Stimulated activated CD4-positive, alpha-beta T cell treated with anti-CD3 and anti-CD28 coated beads, Interleukin-1b, Interleukin-23, amount 100 ng/mL, for 4 hours (primary cell): ENCODE data around the gene RPS23.

Source experiments
- DNase-seq, 2 donors: peaks; one replicate each; pipeline ENCODE4 v3.0.0-alpha.2; 2020; ENCODE audit warnings: low read depth in 2 of 2

RPS23 gene

GRCh38 chr5:82277987-82278710, at the start of gene RPS23:
Gene RPS23, minus strand, starts transcription at chr5:82278354. Its CDS starts 31 bp downstream, at chr5:82278323.
- DNase-seq: peak; percentile 78 to 81

GRCh38 chr5:82327941-82328340, 49.8 kb upstream of the RPS23 start:
- DNase-seq: no peak

GRCh38 chr5:82325996-82326395, 47.8 kb upstream of the RPS23 start:
- no peak for DNase-seq

- no peak for DNase-seq
Observed at GRCh38 chr5:82325155-82325554, 47.0 kb upstream of the RPS23 start.

GRCh38 chr5:82320966-82321365, 42.8 kb upstream of the RPS23 start:
- DNase-seq: no peak

- DNase-seq: no peak
Observed at GRCh38 chr5:82319651-82320376, 41.7 kb upstream of the RPS23 start.

- no peak for DNase-seq
Observed at GRCh38 chr5:82319192-82319591, 41.0 kb upstream of the RPS23 start.

- no peak for DNase-seq
Observed at GRCh38 chr5:82314964-82315758, 37.0 kb upstream of the RPS23 start.

GRCh38 chr5:82313016-82313415, 34.9 kb upstream of the RPS23 start:
- DNase-seq: no peak

GRCh38 chr5:82312373-82312856, 34.3 kb upstream of the RPS23 start:
- peak; percentile 4 to 7 for DNase-seq

GRCh38 chr5:82309091-82309531, 31.0 kb upstream of the RPS23 start:
- no peak for DNase-seq

- DNase-seq: no peak
Observed at GRCh38 chr5:82308416-82308815, 30.3 kb upstream of the RPS23 start.

- no peak for DNase-seq
Observed at GRCh38 chr5:82307451-82307850, 29.3 kb upstream of the RPS23 start.

- DNase-seq: no peak
Observed at GRCh38 chr5:82306151-82306550, 28.0 kb upstream of the RPS23 start.

GRCh38 chr5:82301190-82301589, 23.0 kb upstream of the RPS23 start:
- no peak for DNase-seq

- no peak for DNase-seq
Observed at GRCh38 chr5:82298668-82299067, 20.5 kb upstream of the RPS23 start.

- no peak for DNase-seq
Observed at GRCh38 chr5:82297711-82298110, 19.6 kb upstream of the RPS23 start.

- no peak for DNase-seq
Observed at GRCh38 chr5:82296929-82297328, 18.8 kb upstream of the RPS23 start.

- no peak for DNase-seq
Observed at GRCh38 chr5:82295959-82296531, 17.9 kb upstream of the RPS23 start.

- DNase-seq: no peak
Observed at GRCh38 chr5:82295144-82295543, 17.0 kb upstream of the RPS23 start.

GRCh38 chr5:82291420-82291819, 13.3 kb upstream of the RPS23 start:
- no peak for DNase-seq

- no peak for DNase-seq
Observed at GRCh38 chr5:82290908-82291307, 12.8 kb upstream of the RPS23 start.
